ENCODE data around the gene SLCO6A1.

The SLCO6A1 gene

DNA sequence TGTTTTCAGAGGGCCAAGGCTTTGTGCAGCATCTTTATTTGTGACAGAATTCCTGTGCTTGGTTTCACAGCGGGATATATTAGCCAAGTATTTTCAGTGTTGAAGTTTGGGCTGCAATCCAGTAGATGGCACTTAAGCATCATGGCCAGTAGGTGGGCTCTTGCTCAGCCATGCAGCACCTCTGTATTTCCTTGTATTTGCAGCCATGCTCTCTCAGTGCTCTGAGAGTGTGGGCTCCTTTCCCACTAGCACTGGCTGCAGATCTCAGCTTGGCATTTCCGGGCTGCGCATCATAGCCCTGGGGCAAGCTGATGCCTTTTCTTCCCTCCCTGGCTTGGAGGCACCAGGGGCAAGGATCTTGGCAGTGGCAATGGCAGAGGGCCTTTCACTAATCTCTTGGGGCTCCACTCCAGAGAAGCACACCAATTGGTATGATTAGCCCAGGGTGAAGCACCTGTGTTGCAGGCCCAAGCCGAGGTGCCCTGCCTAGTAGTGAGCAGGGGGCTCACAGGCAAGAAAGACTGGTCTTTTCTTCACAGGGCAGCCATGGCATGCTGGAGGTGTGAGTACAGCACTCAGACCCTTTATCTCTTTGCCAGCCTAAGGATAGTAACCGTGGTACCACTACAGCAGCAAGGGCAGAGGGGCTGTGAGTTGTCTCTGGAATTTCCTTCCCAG lies 48.3 kb downstream of the SLCO6A1 start:
- Histone ChIP-seq H3K27me3 (ENCODE audit: control insufficient read depth in 1 of 2, insufficient read depth in 2 of 2, low read length in 2 of 2) (no peaks in the 10 kb centered on the region), H3K9ac (ENCODE audit: low read length) (no peak overlapping the region), H3K27ac (ENCODE audit: low read depth, low read length) (no peak overlapping the region), H3K9me3 (ENCODE audit: low read length) (no peaks in the 10 kb centered on the region), H3K4me1 (ENCODE audit: insufficient read depth, low read length) (no peaks in the 10 kb centered on the region), H3K4me3 (ENCODE audit: low read depth in 1 of 2, low read length in 2 of 2) (no peak overlapping the region), H3K36me3 (ENCODE audit: insufficient read depth, low read length) (no peaks in the 10 kb centered on the region)

DNA sequence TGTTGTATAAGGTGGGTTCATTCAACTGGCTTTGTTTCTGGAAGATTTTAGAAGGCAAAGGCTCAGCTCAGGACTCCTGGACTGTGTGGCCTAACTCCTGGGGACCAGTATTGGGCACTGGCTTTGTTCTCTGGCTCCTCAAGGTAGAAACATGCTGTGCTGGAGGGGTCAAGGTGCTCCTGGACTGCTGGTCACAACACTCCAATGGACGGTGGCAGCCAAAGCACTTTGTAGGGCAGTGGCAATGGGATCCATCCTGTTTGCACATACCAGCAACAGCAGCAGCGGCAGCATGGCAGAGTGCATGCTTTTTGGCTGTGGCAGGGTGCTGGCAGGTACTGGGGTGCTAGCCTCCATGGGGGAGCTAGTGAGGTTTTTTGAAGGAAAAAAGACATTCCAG lies 65.3 kb downstream of the SLCO6A1 start:
- no peaks in the 10 kb centered on the region for H3K36me3 ChIP-seq (ENCODE audit: insufficient read depth, low read length)
- no peak overlapping the region for H3K4me3 ChIP-seq (ENCODE audit: low read depth in 1 of 2, low read length in 2 of 2)
- H3K9ac ChIP-seq (ENCODE audit: low read length), result no peak overlapping the region
- no peaks in the 10 kb centered on the region for H3K4me1 ChIP-seq (ENCODE audit: insufficient read depth, low read length)
- H3K27ac ChIP-seq (ENCODE audit: low read depth, low read length), result no peak overlapping the region
- no peaks in the 10 kb centered on the region for H3K27me3 ChIP-seq (ENCODE audit: control insufficient read depth in 1 of 2, insufficient read depth in 2 of 2, low read length in 2 of 2)
- no peaks in the 10 kb centered on the region for H3K9me3 ChIP-seq (ENCODE audit: low read length)

DNA sequence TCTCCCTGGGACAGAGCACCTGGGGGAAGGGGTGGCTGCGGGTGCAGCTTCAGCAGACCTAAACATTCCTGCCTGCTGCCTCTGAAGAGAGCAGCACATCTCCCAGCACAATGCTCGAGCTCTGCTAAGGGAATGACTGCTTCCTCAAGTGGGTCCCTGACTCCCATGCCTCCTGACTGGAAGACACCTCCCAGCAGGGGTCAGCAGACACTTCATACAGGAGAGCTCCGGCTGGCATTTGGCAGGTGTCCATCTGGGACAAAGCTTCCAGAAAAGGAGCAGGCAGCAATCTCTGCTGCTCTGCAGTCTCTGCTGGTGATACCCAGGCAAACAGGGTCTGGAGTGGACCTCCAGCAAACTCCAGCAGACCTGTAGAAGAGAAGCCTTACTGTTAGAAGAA lies 77.2 kb downstream of the SLCO6A1 start:
- H3K9ac ChIP-seq (ENCODE audit: low read length), result no peak overlapping the region
- H3K27ac ChIP-seq (ENCODE audit: low read depth, low read length), result no peak overlapping the region
- H3K4me3 ChIP-seq (ENCODE audit: low read depth in 1 of 2, low read length in 2 of 2), result no peak overlapping the region
- H3K4me1 ChIP-seq (ENCODE audit: insufficient read depth, low read length), result no peaks in the 10 kb centered on the region
- H3K9me3 ChIP-seq (ENCODE audit: low read length), result no peaks in the 10 kb centered on the region
- H3K36me3 ChIP-seq (ENCODE audit: insufficient read depth, low read length), result no peaks in the 10 kb centered on the region
- no peaks in the 10 kb centered on the region for H3K27me3 ChIP-seq (ENCODE audit: control insufficient read depth in 1 of 2, insufficient read depth in 2 of 2, low read length in 2 of 2)

DNA sequence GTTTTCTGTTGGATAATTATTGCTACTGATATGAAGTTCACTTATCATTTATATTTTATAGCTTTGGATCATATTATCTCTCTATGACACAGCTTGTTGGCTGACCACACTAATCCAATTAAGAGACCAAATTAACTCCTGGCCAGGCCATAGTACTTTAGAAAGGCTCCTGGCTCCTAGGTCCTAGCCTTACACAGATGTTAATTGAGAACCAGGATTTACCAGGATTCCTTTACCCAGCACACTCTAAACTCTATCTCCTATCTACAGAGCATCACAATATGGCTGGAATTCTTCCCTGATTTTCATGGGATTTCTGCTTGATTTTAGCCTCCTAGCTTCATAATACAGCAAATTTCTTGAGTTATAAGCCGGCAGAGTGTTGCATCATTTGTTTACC lies 80.3 kb downstream of the SLCO6A1 start:
- H3K9me3 ChIP-seq (ENCODE audit: low read length), result no peaks in the 10 kb centered on the region
- H3K4me1 ChIP-seq (ENCODE audit: insufficient read depth, low read length), result no peaks in the 10 kb centered on the region
- H3K36me3 ChIP-seq (ENCODE audit: insufficient read depth, low read length), result no peaks in the 10 kb centered on the region
- no peak overlapping the region for H3K4me3 ChIP-seq (ENCODE audit: low read depth in 1 of 2, low read length in 2 of 2)
- no peak overlapping the region for H3K27ac ChIP-seq (ENCODE audit: low read depth, low read length)
- H3K27me3 ChIP-seq (ENCODE audit: control insufficient read depth in 1 of 2, insufficient read depth in 2 of 2, low read length in 2 of 2), result no peaks in the 10 kb centered on the region
- no peak overlapping the region for H3K9ac ChIP-seq (ENCODE audit: low read length)

DNA sequence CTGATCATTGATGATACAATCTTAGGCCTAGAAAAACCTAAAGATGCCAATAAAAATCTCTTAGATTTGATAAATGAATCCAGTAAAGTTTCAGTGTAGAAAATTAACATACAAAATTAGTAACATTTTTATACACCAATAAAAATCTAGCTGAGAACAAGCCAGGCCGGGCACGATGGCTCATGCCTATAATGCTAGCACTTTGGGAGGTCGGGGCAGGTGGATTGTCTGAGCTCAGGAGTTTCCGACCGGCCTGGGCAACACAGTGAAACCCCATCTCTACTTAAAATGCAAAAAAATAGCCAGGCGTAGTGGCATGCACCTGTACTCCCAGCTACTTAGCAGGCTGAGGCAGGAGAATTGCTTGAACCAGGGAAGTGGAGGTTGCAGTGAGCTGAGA lies 84.4 kb downstream of the SLCO6A1 start:
- Histone ChIP-seq H3K27ac (ENCODE audit: low read depth, low read length) (no peak overlapping the region), H3K9ac (ENCODE audit: low read length) (no peak overlapping the region), H3K27me3 (ENCODE audit: control insufficient read depth in 1 of 2, insufficient read depth in 2 of 2, low read length in 2 of 2) (no peaks in the 10 kb centered on the region), H3K4me3 (ENCODE audit: low read depth in 1 of 2, low read length in 2 of 2) (no peak overlapping the region), H3K36me3 (ENCODE audit: insufficient read depth, low read length) (no peaks in the 10 kb centered on the region), H3K4me1 (ENCODE audit: insufficient read depth, low read length) (no peaks in the 10 kb centered on the region), H3K9me3 (ENCODE audit: low read length) (no peaks in the 10 kb centered on the region)

DNA sequence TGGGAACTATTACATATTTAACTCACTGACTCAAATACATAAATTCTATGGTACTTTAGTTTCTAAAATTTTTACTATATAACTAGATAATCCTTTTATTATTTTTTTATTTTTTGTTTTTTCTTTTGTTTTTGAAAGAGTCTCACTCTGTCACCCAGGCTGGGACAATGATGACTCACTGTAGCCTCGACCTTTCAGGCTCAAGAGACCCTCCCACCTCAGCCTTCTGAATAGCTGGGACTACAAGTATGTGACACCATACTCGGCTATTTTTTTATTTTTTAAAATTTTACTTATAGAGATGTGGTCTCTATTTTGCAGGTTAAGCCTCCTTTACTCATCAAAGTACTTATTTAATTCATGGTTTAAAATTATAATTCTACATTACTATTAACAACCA lies 110.6 kb downstream of the SLCO6A1 start:
- Histone ChIP-seq H3K4me1 (ENCODE audit: insufficient read depth, low read length) (no peaks in the 10 kb centered on the region), H3K4me3 (ENCODE audit: low read depth in 1 of 2, low read length in 2 of 2) (no peak overlapping the region), H3K27me3 (ENCODE audit: control insufficient read depth in 1 of 2, insufficient read depth in 2 of 2, low read length in 2 of 2) (no peaks in the 10 kb centered on the region), H3K9me3 (ENCODE audit: low read length) (no peaks in the 10 kb centered on the region), H3K36me3 (ENCODE audit: insufficient read depth, low read length) (no peaks in the 10 kb centered on the region), H3K27ac (ENCODE audit: low read depth, low read length) (no peak overlapping the region), H3K9ac (ENCODE audit: low read length) (no peak overlapping the region)

DNA sequence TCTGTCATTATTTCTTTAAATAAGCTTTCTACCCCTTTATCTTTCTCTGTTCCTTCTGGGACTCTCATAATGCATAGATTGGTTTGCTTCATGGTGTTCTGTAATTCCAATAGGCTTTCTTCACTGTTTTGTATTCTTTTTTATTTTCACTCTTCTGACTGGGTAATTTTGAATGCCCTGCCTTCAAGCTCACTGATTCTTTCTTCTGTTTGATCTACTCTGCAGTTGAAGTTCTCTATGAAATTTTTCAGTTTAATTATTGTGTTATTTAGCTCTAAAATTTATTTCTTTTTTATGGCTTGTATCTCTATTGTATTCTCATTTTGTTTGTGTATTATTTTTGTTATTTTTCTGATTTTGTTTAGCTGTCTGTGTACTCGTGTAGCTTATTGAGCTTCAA lies 113.4 kb downstream of the SLCO6A1 start:
- Histone ChIP-seq H3K4me1 (ENCODE audit: insufficient read depth, low read length) (no peaks in the 10 kb centered on the region), H3K4me3 (ENCODE audit: low read depth in 1 of 2, low read length in 2 of 2) (no peak overlapping the region), H3K9me3 (ENCODE audit: low read length) (no peaks in the 10 kb centered on the region), H3K36me3 (ENCODE audit: insufficient read depth, low read length) (no peaks in the 10 kb centered on the region), H3K27me3 (ENCODE audit: control insufficient read depth in 1 of 2, insufficient read depth in 2 of 2, low read length in 2 of 2) (no peaks in the 10 kb centered on the region), H3K9ac (ENCODE audit: low read length) (no peak overlapping the region), H3K27ac (ENCODE audit: low read depth, low read length) (no peak overlapping the region)

DNA sequence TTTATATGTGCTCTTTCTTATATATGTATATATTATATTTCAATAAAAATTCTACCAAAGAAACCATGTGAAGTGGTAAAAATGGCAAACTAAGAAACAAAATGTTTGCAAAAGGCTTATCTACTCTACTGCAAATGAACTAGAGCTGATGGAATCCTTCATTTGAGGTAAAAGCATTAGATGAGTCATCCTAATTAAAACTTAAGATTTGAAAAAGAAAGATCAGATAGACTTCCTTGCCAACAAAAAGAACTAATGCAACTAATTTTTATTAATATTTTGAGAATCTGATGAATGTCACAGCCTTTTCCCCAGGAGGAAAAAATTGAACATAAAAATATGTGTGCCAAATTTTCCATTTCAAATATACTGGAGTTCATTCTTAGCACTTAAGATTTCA lies 118.6 kb downstream of the SLCO6A1 start:
- Histone ChIP-seq H3K4me3 (ENCODE audit: low read depth in 1 of 2, low read length in 2 of 2) (no peak overlapping the region), H3K36me3 (ENCODE audit: insufficient read depth, low read length) (no peaks in the 10 kb centered on the region), H3K27me3 (ENCODE audit: control insufficient read depth in 1 of 2, insufficient read depth in 2 of 2, low read length in 2 of 2) (no peaks in the 10 kb centered on the region), H3K9ac (ENCODE audit: low read length) (no peak overlapping the region), H3K27ac (ENCODE audit: low read depth, low read length) (no peak overlapping the region), H3K9me3 (ENCODE audit: low read length) (no peaks in the 10 kb centered on the region), H3K4me1 (ENCODE audit: insufficient read depth, low read length) (no peaks in the 10 kb centered on the region)

DNA sequence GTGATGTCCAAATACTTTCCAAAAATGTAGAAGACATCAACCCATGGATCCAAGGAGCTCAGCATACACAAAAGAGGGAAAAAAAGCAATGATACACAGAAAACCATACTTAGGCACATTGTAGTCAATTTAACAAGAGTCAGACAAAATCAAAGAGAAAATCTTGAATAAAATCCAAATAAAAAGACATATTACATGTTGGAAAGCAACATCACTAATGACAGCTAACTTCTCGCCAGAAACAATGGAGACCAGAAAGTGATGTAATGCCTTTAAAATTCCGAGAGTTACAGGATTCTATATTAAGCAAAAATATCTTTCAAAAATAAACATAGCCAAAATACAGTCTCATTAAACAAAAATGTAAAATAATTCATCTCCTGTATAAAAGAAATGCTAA lies 122.9 kb downstream of the SLCO6A1 start:
- H3K4me1 ChIP-seq (ENCODE audit: insufficient read depth, low read length), result no peaks in the 10 kb centered on the region
- no peak overlapping the region for H3K27ac ChIP-seq (ENCODE audit: low read depth, low read length)
- H3K9ac ChIP-seq (ENCODE audit: low read length), result no peak overlapping the region
- no peaks in the 10 kb centered on the region for H3K36me3 ChIP-seq (ENCODE audit: insufficient read depth, low read length)
- H3K4me3 ChIP-seq (ENCODE audit: low read depth in 1 of 2, low read length in 2 of 2), result no peak overlapping the region
- H3K27me3 ChIP-seq (ENCODE audit: control insufficient read depth in 1 of 2, insufficient read depth in 2 of 2, low read length in 2 of 2), result no peaks in the 10 kb centered on the region
- H3K9me3 ChIP-seq (ENCODE audit: low read length), result no peaks in the 10 kb centered on the region

DNA sequence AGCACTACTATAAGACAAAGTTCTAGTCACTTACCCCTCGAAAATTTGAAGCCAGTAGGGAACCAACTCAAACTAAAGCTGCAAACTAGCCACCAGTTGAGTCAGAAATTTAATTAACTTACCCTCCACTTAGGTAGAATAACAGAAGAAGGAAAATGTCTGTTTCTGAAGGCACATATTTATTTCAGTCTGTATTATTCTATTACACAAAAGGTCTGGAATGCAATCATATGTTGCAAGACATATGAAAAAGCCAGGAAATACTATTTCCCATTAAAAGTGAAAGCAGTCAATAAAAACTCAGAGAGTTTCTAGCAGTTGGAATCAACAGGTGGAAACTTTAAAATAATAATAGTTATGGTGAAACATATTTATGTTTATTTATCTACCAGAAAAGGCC lies 123.5 kb downstream of the SLCO6A1 start:
- Histone ChIP-seq H3K9ac (ENCODE audit: low read length) (no peak overlapping the region), H3K27me3 (ENCODE audit: control insufficient read depth in 1 of 2, insufficient read depth in 2 of 2, low read length in 2 of 2) (no peaks in the 10 kb centered on the region), H3K27ac (ENCODE audit: low read depth, low read length) (no peak overlapping the region)

DNA sequence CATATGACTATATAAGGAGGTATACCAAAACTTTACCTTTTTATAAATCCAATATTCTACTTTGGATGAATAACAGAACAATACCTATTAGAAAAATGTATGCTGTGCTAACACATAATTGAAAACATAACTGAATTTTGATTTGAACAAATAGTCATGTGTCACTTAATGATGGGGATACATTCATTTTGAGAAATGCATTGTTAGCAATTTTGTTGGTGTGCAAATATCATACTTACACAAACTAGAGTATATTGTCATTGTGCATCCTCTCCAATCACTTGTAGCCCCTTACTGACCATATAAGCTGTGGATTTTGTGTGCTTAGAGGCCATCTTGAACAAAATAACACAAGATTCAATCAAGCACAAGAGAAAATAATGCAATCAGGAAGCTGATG lies 130.4 kb downstream of the SLCO6A1 start:
- Histone ChIP-seq H3K27ac (ENCODE audit: low read depth, low read length) (no peak overlapping the region), H3K27me3 (ENCODE audit: control insufficient read depth in 1 of 2, insufficient read depth in 2 of 2, low read length in 2 of 2) (no peaks in the 10 kb centered on the region), H3K36me3 (ENCODE audit: insufficient read depth, low read length) (no peaks in the 10 kb centered on the region), H3K9ac (ENCODE audit: low read length) (no peak overlapping the region), H3K4me3 (ENCODE audit: low read depth in 1 of 2, low read length in 2 of 2) (no peak overlapping the region), H3K9me3 (ENCODE audit: low read length) (no peaks in the 10 kb centered on the region), H3K4me1 (ENCODE audit: insufficient read depth, low read length) (no peaks in the 10 kb centered on the region)

More for the DNA sequence above, 123.5 kb downstream of the SLCO6A1 start:
- Histone ChIP-seq H3K9me3 (ENCODE audit: low read length) (no peaks in the 10 kb centered on the region), H3K4me3 (ENCODE audit: low read depth in 1 of 2, low read length in 2 of 2) (no peak overlapping the region), H3K36me3 (ENCODE audit: insufficient read depth, low read length) (no peaks in the 10 kb centered on the region), H3K4me1 (ENCODE audit: insufficient read depth, low read length) (no peaks in the 10 kb centered on the region)

DNA sequence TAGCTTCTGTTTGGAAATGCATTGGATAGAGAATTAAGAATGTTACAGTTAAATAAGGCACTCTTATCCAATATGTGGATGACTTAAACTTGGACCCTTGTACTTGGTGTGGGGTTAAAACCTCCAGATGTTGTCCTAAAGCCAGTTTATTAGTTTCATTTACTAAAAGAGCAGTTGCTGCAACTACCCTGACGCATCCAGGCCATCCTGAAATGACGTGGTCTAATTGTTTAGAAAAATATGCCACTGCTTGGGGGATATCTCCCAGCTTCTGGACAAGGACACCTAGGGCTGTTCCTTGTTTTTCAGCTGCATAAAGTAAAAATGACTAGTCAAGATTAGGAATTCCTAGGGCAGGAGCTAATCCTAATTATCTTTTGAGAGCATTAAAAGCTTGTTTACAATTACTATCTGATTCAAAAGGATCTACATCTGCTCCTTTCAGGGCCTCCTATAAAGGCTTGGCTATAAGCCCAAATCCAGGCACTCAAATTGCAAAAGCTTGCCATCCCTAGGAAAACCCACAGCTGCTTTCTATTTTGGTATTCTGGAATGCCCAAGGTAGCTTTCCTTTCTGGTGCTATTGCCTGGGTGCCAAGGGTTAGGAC lies 157.0 kb downstream of the SLCO6A1 start:
- Histone ChIP-seq H3K27me3 (ENCODE audit: control insufficient read depth in 1 of 2, insufficient read depth in 2 of 2, low read length in 2 of 2) (no peaks in the 10 kb centered on the region), H3K9me3 (ENCODE audit: low read length) (no peaks in the 10 kb centered on the region), H3K36me3 (ENCODE audit: insufficient read depth, low read length) (no peaks in the 10 kb centered on the region), H3K4me1 (ENCODE audit: insufficient read depth, low read length) (no peaks in the 10 kb centered on the region), H3K4me3 (ENCODE audit: low read depth in 1 of 2, low read length in 2 of 2) (no peak overlapping the region), H3K27ac (ENCODE audit: low read depth, low read length) (no peak overlapping the region), H3K9ac (ENCODE audit: low read length) (no peak overlapping the region)

Measured in muscle layer of colon (tissue), 2 donors.